Mononuclear cell (primary cell): ENCODE results near the gene HECA. TPM values are rescaled to one million over a fixed set of nuclear protein-coding genes. Genes with fewer than 3 reads are reported as not detected.

Source experiments
- H3K27me3 ChIP-seq: 2 replicates; pipeline ENCODE4 v1.6.0; 2011; ENCODE audit warnings: low read length, control low read depth; ENCODE audit not compliant: insufficient read depth
- H3K4me1 ChIP-seq: 2 replicates; pipeline ENCODE4 v1.5.1; 2011; ENCODE audit warnings: mild to moderate bottlenecking, low read length, control low read depth; ENCODE audit not compliant: insufficient read depth
- H3K4me3 ChIP-seq: 2 replicates; pipeline ENCODE4 v1.5.1; 2011; ENCODE audit warnings: mild to moderate bottlenecking, low read length, moderate library complexity
- H3K9me3 ChIP-seq: 2 replicates; pipeline ENCODE4 v1.5.1; 2011; ENCODE audit warnings: low read depth, mild to moderate bottlenecking, control low read depth, low read length
- total RNA-seq: library from RNA; depleted of rRNA; stranded (reverse); fragments of >200 nt; gene quantifications from one replicate; pipeline ENCODE4 v1.2.3, GENCODE V29; 2012

HECA gene
- total RNA-seq, 1 donor: 200 TPM

- Histone ChIP-seq H3K27me3 (no peaks in the 10 kb centered on the region), H3K4me1 (peaks cover 56% of the 10 kb centered on the region), H3K4me3 (no peak overlapping the region)
Observed at GRCh38 chr6:139165324-139165723, 30.4 kb downstream of the HECA start.

GRCh38 chr6:139166238-139166955 is 31.5 kb downstream of the HECA start:
- H3K4me3 ChIP-seq: no peak overlapping the region
- H3K4me1 ChIP-seq: peaks cover 45% of the 10 kb centered on the region
- no peaks in the 10 kb centered on the region for H3K27me3 ChIP-seq
- H3K9me3 ChIP-seq: no peaks in the 10 kb centered on the region

More at GRCh38 chr6:139165324-139165723, 30.4 kb downstream of the HECA start:
- H3K9me3 ChIP-seq: no peaks in the 10 kb centered on the region

- peaks cover 41% of the 10 kb centered on the region for H3K4me1 ChIP-seq
- no peaks in the 10 kb centered on the region for H3K9me3 ChIP-seq
- H3K27me3 ChIP-seq: no peaks in the 10 kb centered on the region
- no peak overlapping the region for H3K4me3 ChIP-seq
Observed at GRCh38 chr6:139166956-139167313, 32.1 kb downstream of the HECA start.

DNA sequence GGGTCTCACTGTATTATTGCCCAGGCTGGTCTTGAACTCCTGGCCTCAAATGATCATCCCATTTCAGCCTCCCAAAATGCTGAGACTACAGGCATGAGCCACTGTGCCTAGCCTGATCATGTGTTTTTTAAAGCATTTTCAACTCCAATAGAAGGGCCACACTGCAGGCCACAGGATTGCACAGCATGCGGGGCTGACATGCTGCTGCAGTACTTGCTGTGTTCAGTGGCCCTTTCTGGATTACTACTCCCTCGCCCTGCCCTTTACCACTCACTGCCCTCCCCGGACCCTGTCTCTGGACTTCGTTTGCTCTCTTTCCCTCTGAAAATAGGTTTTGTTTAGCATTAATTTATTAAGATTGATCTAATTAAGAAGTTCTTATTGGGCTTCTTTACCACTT is 37.3 kb downstream of the HECA start:
- Histone ChIP-seq H3K4me1 (peaks cover 42% of the 10 kb centered on the region), H3K4me3 (no peak overlapping the region), H3K9me3 (no peaks in the 10 kb centered on the region), H3K27me3 (no peaks in the 10 kb centered on the region)

GRCh38 chr6:139172567-139172966 is 37.7 kb downstream of the HECA start:
- H3K4me3 ChIP-seq: no peak overlapping the region

GRCh38 chr6:139173172-139173571 is 38.3 kb downstream of the HECA start:
- H3K4me1 ChIP-seq: peaks cover 42% of the 10 kb centered on the region
- no peaks in the 10 kb centered on the region for H3K27me3 ChIP-seq
- no peak overlapping the region for H3K4me3 ChIP-seq
- H3K9me3 ChIP-seq: no peaks in the 10 kb centered on the region

More at GRCh38 chr6:139172567-139172966, 37.7 kb downstream of the HECA start:
- no peaks in the 10 kb centered on the region for H3K27me3 ChIP-seq
- H3K9me3 ChIP-seq: no peaks in the 10 kb centered on the region
- H3K4me1 ChIP-seq: peaks cover 42% of the 10 kb centered on the region

GRCh38 chr6:139173822-139174221 is 38.9 kb downstream of the HECA start:
- H3K9me3 ChIP-seq: no peaks in the 10 kb centered on the region
- H3K4me3 ChIP-seq: no peak overlapping the region
- peaks cover 42% of the 10 kb centered on the region for H3K4me1 ChIP-seq
- H3K27me3 ChIP-seq: no peaks in the 10 kb centered on the region

- H3K27me3 ChIP-seq: no peaks in the 10 kb centered on the region
- no peaks in the 10 kb centered on the region for H3K9me3 ChIP-seq
- peaks cover 42% of the 10 kb centered on the region for H3K4me1 ChIP-seq
- no peak overlapping the region for H3K4me3 ChIP-seq
Observed at GRCh38 chr6:139174961-139175360, 40.1 kb downstream of the HECA start.

DNA sequence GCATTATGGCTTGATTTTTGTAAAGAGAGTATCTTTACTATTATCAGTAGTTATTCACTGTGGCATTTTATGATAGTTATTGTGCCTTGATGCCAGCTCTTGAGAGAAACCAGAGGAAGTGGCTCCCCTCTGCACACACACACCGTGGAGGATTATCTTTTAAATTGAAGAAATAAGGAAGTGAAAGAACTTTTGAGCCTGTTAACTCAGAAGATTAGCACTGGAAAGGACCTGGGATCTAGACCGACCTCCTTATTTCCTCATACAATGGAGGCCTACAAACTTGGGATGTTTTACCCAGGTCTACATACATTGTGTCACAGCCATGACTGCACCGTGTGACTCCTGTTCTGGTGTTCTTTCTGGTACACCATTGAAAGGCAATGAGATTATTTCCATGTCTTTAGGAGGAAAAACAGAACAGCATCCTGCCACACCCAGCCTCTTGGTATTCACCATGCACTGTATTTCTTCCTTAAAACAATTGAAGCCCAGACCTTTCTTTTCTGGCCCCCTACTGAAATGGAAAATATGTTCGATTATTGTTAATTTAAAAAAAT is 40.6 kb downstream of the HECA start:
- H3K4me3 ChIP-seq: no peak overlapping the region

GRCh38 chr6:139181236-139181635 is 46.4 kb downstream of the HECA start:
- no peaks in the 10 kb centered on the region for H3K9me3 ChIP-seq
- H3K4me1 ChIP-seq: peaks cover 6% of the 10 kb centered on the region
- H3K4me3 ChIP-seq: no peak overlapping the region
- no peaks in the 10 kb centered on the region for H3K27me3 ChIP-seq

More for the DNA sequence above, 40.6 kb downstream of the HECA start:
- no peaks in the 10 kb centered on the region for H3K27me3 ChIP-seq
- no peaks in the 10 kb centered on the region for H3K9me3 ChIP-seq
- H3K4me1 ChIP-seq: peaks cover 42% of the 10 kb centered on the region

DNA sequence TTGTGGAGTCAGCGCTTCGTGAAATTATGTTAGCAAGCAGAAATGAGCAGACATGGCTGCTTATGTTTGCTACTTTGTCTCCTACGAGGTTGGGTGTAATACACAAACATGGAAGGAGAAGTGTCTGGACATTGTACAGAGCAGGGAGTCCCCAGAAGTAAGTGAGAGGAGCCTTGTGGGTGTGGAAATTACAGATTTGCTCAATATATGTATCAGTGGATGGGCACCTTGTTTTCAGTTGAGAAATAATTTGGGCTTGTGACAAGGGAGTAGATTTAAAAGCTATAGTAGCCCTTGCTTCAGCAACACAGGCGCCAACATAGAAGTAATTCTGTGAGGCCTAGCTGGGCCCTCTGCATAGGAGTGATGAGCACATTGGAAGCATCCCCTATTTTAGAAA is 49.2 kb downstream of the HECA start:
- Histone ChIP-seq H3K4me1 (no peaks in the 10 kb centered on the region), H3K27me3 (no peaks in the 10 kb centered on the region), H3K4me3 (no peak overlapping the region), H3K9me3 (no peaks in the 10 kb centered on the region)

DNA sequence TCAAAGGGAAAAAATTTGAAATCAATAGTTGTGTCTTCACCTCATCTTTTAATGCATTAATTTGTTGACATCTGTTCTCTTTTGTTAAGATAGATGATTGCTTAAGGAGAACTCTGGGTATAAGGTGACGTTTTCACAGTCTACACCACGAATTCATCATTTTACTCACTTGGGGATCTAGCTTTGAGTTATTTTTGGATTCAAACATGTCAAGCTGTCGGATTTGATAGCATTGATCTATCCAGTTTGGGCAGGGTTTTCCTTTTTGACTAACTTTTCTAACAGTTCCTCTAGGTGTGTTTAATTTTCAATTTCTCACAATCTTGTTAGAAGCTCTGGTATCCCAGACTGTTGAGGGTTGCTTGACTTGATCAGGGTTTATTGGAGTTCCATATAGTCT is 49.6 kb downstream of the HECA start:
- no peaks in the 10 kb centered on the region for H3K27me3 ChIP-seq
- no peak overlapping the region for H3K4me3 ChIP-seq
- no peaks in the 10 kb centered on the region for H3K9me3 ChIP-seq
- H3K4me1 ChIP-seq: no peaks in the 10 kb centered on the region

GRCh38 chr6:139186242-139186641 is 51.4 kb downstream of the HECA start:
- Histone ChIP-seq H3K4me1 (no peaks in the 10 kb centered on the region), H3K9me3 (no peaks in the 10 kb centered on the region), H3K27me3 (no peaks in the 10 kb centered on the region), H3K4me3 (no peak overlapping the region)

GRCh38 chr6:139186692-139187091 is 51.8 kb downstream of the HECA start:
- Histone ChIP-seq H3K9me3 (no peaks in the 10 kb centered on the region), H3K4me3 (no peak overlapping the region), H3K4me1 (no peaks in the 10 kb centered on the region), H3K27me3 (no peaks in the 10 kb centered on the region)

DNA sequence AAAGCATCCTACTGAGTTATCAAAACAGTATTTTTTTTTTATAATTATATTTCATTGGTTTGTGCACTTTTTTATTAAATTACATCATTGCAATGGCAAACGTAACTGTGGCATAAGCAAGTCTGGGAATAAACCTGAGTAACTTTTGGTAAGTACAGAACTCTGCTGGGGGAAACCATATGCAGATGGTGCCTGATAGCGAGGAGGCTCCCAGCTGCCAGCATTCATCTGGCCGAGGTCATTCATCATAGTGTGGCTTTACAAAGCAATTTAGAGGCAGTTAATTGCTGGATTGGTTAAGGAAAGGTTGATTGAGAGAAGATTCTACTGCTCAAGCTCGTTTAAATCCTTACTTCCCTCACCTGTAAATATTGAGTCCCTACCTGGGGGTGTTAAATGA is 52.6 kb downstream of the HECA start:
- H3K27me3 ChIP-seq: no peaks in the 10 kb centered on the region
- no peaks in the 10 kb centered on the region for H3K4me1 ChIP-seq
- no peak overlapping the region for H3K4me3 ChIP-seq
- no peaks in the 10 kb centered on the region for H3K9me3 ChIP-seq

- Histone ChIP-seq H3K9me3 (no peaks in the 10 kb centered on the region), H3K27me3 (no peaks in the 10 kb centered on the region), H3K4me1 (no peaks in the 10 kb centered on the region), H3K4me3 (no peak overlapping the region)
Observed at GRCh38 chr6:139189665-139190064, 54.8 kb downstream of the HECA start.
